KMS-11 (cell line): Measurements from ENCODE around the gene RPS6KA5.

Experiments used
- H2AFZ ChIP-seq: fragments of 200-600 bp; sonication (generic); 2 replicates; pipeline ENCODE4 v1.6.1; 2016; ENCODE audit warnings: antibody characterized with exemption, mixed run types, low read depth
- H3K27ac ChIP-seq: fragments of 200-600 bp; sonication (generic); 2 replicates; pipeline ENCODE4 v1.6.1; 2016; ENCODE audit warnings: mild to moderate bottlenecking, mixed run types
- H3K27me3 ChIP-seq: fragments of 200-600 bp; sonication (generic); 2 replicates; pipeline ENCODE4 v1.6.1; 2017; ENCODE audit warnings: mild to moderate bottlenecking, low read depth, mixed run types, moderate library complexity; ENCODE audit not compliant: insufficient read depth
- H3K36me3 ChIP-seq: fragments of 200-600 bp; sonication (generic); 2 replicates; pipeline ENCODE4 v1.6.1; 2017; ENCODE audit warnings: mild to moderate bottlenecking, mixed run types; ENCODE audit not compliant: insufficient read depth
- H3K4me1 ChIP-seq: fragments of 200-600 bp; sonication (generic); 2 replicates; pipeline ENCODE4 v1.6.1; 2016; ENCODE audit warnings: mild to moderate bottlenecking, low read depth, mixed run types; ENCODE audit not compliant: poor library complexity, severe bottlenecking
- H3K4me2 ChIP-seq: fragments of 200-600 bp; sonication (generic); 2 replicates; pipeline ENCODE4 v1.7.0; 2016; ENCODE audit warnings: mild to moderate bottlenecking, mixed run types
- H3K4me3 ChIP-seq: fragments of 200-600 bp; sonication (generic); IDR thresholded peaks from 2 replicates; pipeline ENCODE4 v1.6.1; 2017; ENCODE audit warnings: low read depth, low read length, mixed read lengths; ENCODE audit not compliant: insufficient read depth
- H3K79me2 ChIP-seq: fragments of 200-600 bp; sonication (generic); 2 replicates; pipeline ENCODE4 v1.6.1; 2016; ENCODE audit warnings: low read depth, mixed run types; ENCODE audit not compliant: insufficient read depth
- H3K9ac ChIP-seq: fragments of 200-600 bp; sonication (generic); 2 replicates; pipeline ENCODE4 v1.6.1; 2016; ENCODE audit warnings: mild to moderate bottlenecking, mixed run types
- H4K20me1 ChIP-seq: fragments of 200-600 bp; sonication (generic); 2 replicates; pipeline ENCODE4 v1.6.1; 2016; ENCODE audit warnings: mild to moderate bottlenecking, mixed run types; ENCODE audit not compliant: insufficient read depth
- TF ChIP-seq, protein P1 (sequence below): fragments of 200-600 bp; sonication (generic); conservative IDR thresholded peaks from 2 replicates; pipeline ENCODE4 v1.6.1; 2017; ENCODE audit warnings: low read depth, mild to moderate bottlenecking, antibody characterized with exemption, low read length, moderate library complexity, mixed read lengths

Gene RPS6KA5

DNA sequence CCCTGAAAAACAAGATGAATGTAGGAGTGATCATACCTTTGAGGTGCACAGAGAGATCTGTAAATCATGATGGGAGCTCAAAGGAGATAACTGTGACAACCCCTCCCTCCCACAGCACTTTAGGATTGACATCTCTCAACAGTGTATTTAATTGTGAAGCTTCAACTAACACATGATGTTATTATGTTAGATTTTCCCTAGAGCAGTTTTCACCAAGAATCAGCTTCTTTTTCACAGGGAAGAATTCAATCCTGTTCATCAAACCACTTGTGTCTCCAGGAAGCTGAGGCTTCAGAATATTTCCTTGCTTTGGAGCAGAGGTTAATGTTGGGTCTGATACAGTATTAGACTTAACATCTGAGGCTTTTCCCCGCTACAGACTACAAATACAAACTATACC, 11.8 kb downstream of the RPS6KA5 start:
- Histone ChIP-seq H3K27ac (no peak overlapping the region), H3K9ac (no peak overlapping the region), H3K79me2 (no peaks in the 10 kb centered on the region), H2AFZ (no peak overlapping the region), H3K4me1 (no peaks in the 10 kb centered on the region), H3K4me2 (no peak overlapping the region), H3K27me3 (no peaks in the 10 kb centered on the region), H3K36me3 (no peaks in the 10 kb centered on the region), H3K4me3 (no peak overlapping the region), H4K20me1 (no peaks in the 10 kb centered on the region)
- TF ChIP-seq, protein P1, sequence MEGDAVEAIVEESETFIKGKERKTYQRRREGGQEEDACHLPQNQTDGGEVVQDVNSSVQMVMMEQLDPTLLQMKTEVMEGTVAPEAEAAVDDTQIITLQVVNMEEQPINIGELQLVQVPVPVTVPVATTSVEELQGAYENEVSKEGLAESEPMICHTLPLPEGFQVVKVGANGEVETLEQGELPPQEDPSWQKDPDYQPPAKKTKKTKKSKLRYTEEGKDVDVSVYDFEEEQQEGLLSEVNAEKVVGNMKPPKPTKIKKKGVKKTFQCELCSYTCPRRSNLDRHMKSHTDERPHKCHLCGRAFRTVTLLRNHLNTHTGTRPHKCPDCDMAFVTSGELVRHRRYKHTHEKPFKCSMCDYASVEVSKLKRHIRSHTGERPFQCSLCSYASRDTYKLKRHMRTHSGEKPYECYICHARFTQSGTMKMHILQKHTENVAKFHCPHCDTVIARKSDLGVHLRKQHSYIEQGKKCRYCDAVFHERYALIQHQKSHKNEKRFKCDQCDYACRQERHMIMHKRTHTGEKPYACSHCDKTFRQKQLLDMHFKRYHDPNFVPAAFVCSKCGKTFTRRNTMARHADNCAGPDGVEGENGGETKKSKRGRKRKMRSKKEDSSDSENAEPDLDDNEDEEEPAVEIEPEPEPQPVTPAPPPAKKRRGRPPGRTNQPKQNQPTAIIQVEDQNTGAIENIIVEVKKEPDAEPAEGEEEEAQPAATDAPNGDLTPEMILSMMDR = no peak

GRCh38 chr14:91048265-91048664, 12.2 kb downstream of the RPS6KA5 start:
- H3K27me3 ChIP-seq = no peaks in the 10 kb centered on the region
- H3K27ac ChIP-seq = no peak overlapping the region
- no peak overlapping the region for H3K4me3 ChIP-seq
- H3K4me1 ChIP-seq = no peaks in the 10 kb centered on the region
- no peak overlapping the region for H3K9ac ChIP-seq
- no peaks in the 10 kb centered on the region for H4K20me1 ChIP-seq
- no peak overlapping the region for H2AFZ ChIP-seq
- H3K4me2 ChIP-seq = no peak overlapping the region
- H3K36me3 ChIP-seq = no peaks in the 10 kb centered on the region
- TF ChIP-seq, protein P1 = no peak
- no peaks in the 10 kb centered on the region for H3K79me2 ChIP-seq

DNA sequence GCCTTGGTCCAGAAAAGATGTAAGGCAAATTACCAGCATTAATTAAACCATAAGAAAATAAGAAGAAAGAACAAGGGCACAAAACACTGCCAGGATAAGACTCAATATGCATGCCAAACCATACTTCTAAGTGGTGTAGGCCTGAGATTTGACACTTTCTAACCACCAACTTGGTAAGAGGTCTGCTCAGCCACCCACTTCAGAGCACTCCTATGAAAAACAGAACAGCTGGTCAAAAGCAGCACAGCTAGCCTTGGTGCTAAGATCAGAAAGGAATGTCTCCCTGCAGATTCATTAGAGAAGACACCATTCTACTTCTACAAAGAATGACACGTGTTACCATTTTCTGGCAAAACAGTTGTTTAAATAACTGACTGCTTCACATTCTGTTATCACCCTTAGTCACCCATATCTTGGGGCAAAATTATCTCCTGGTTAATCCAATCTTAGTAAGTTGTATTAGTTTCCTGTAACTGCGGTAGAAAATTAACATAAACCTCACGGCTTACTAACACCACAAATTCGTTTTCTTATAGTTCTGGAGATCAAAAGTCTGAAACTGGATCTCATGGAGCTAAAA, 13.2 kb downstream of the RPS6KA5 start:
- Histone ChIP-seq H3K4me1 (peaks cover 4% of the 10 kb centered on the region), H3K27ac (no peak overlapping the region), H4K20me1 (no peaks in the 10 kb centered on the region), H3K36me3 (no peaks in the 10 kb centered on the region), H3K27me3 (no peaks in the 10 kb centered on the region), H3K4me2 (no peak overlapping the region), H3K4me3 (no peak overlapping the region), H3K9ac (no peak overlapping the region), H2AFZ (no peak overlapping the region), H3K79me2 (no peaks in the 10 kb centered on the region)
- TF ChIP-seq, protein P1 = no peak

DNA sequence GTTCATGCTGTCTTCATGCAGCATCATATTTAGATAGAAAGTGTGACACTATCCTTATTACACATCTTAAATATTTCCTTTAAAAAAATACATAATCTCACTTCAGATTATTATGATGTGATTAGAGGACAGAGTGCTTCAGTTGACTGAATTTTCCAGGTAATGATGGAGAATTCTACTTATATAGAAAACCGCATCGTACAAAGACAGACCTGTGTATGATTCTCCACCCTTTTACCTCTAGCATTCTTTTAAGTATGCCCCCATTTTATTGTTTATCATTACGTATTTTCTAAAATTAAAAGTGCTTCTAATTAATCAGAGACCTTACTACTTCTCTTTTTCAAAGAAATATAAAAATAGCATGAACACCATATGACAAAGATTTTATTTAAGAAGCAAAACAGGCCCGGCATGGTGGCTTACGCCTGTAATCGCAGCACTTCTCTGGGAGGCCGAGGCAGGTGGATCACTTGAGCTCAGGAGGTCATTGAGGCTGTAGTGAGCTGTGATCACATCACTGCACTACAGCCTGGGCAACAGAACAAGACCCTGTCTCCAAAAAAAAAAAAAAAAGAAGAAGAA, 13.9 kb downstream of the RPS6KA5 start:
- TF ChIP-seq, protein P1 = no peak
- H3K79me2 ChIP-seq = no peaks in the 10 kb centered on the region

More for the DNA sequence above, 13.9 kb downstream of the RPS6KA5 start:
- no peak overlapping the region for H3K27ac ChIP-seq
- no peaks in the 10 kb centered on the region for H3K36me3 ChIP-seq
- no peaks in the 10 kb centered on the region for H4K20me1 ChIP-seq
- no peaks in the 10 kb centered on the region for H3K27me3 ChIP-seq
- no peak overlapping the region for H3K9ac ChIP-seq
- H2AFZ ChIP-seq = no peak overlapping the region
- no peak overlapping the region for H3K4me2 ChIP-seq
- peaks cover 11% of the 10 kb centered on the region for H3K4me1 ChIP-seq
- no peak overlapping the region for H3K4me3 ChIP-seq
